HCT116 (cell line): ENCODE measurements around the gene MAP4K1. TPM values are rescaled to one million over a fixed set of nuclear protein-coding genes. Genes with fewer than 3 reads are reported as not detected.
"Not testable (repeated sequence)": the region's sequence is repeated elsewhere in the genome, so short reads cannot be mapped to it uniquely, and the experiment has no call there.

Experiments
- ATAC-seq: fragments of 200-7000 bp; cut with Tn5 transposase; 2 replicates; pipeline ENCODE4 v1.9.1; 2020; ENCODE audit warnings: mild to moderate bottlenecking, moderate library complexity
- BruUV-seq: library from RNA; stranded (reverse); fragments of 400-500 nt; replicated peaks from 2 replicates; lab custom pipeline; 2021; lab: Mats Ljungman, UMichigan
- CTCF ChIA-PET: fragments of 300-600 bp; sonication (Branson Sonifier 250); formaldehyde crosslinking; loops from one replicate; lab custom pipeline; 2021; ENCODE audit warnings: antibody characterized with exemption; lab: Charles Lee
- POLR2A ChIA-PET: fragments of 300-600, 350-600 bp; sonication (Branson Sonifier 250); formaldehyde crosslinking; loops from one replicate; lab custom pipeline; 2021; ENCODE audit warnings: antibody characterized with exemption; lab: Charles Lee
- RAD21 ChIA-PET, 2 experiments: fragments of 300-600 bp; sonication (Branson Sonifier 250); formaldehyde crosslinking; loops; one replicate each; lab custom pipeline; 2023; ENCODE audit warnings: low total read pairs in 2 of 2; ENCODE audit not compliant: uncharacterized antibody in 2 of 2, unreplicated experiment in 2 of 2, low non-redundant PET in 1 of 2; lab: Charles Lee
- DNase-seq: peaks from one replicate; pipeline ENCODE4 v3.0.0-alpha.2; 2010; ENCODE audit warnings: low read depth, low spot score
- H2AFZ ChIP-seq: fragments of 200-600 bp; shearing (Covaris generic), sonication (generic); 2 replicates; pipeline ENCODE4 v1.6.1; 2017; ENCODE audit warnings: low read depth, mixed run types, mixed read lengths, antibody characterized with exemption, low read length; ENCODE audit not compliant: poor library complexity, severe bottlenecking
- H3K27ac ChIP-seq: 2 replicates; pipeline ENCODE4 v1.5.1; 2012; ENCODE audit warnings: low read depth, low read length
- H3K27me3 ChIP-seq: fragments of 200-600 bp; sonication (generic); 2 replicates; pipeline ENCODE4 v1.6.1; 2016; ENCODE audit warnings: mixed run types, low read length, mixed read lengths; ENCODE audit not compliant: insufficient read depth
- H3K36me3 ChIP-seq, 2 experiments: fragments of 200-500 bp in 1 of 2; fragments of 200-600 bp in 1 of 2; sonication (Bioruptor generic) in 1 of 2; sonication (generic) in 1 of 2; 2 replicates each; pipeline versions ENCODE4 v1.5.1 to v1.6.1; 2014 to 2016; ENCODE audit warnings: low read length in 2 of 2, inconsistent platforms in 1 of 2, mixed read lengths in 1 of 2, mixed run types in 1 of 2; ENCODE audit not compliant: insufficient read depth in 2 of 2, control insufficient read depth in 1 of 2
- H3K4me1 ChIP-seq, 2 experiments: fragments of 200-600 bp in 1 of 2; sonication (generic) in 1 of 2; 2 replicates each; pipeline versions ENCODE4 v1.5.1 to v1.6.1; 2012 to 2017; ENCODE audit warnings: low read length in 2 of 2, inconsistent platforms in 1 of 2, mild to moderate bottlenecking in 1 of 2, mixed read lengths in 1 of 2, mixed run types in 1 of 2, moderate library complexity in 1 of 2; ENCODE audit not compliant: insufficient read depth in 2 of 2, control insufficient read depth in 1 of 2
- H3K4me2 ChIP-seq: fragments of 200-600 bp; sonication (generic); 2 replicates; pipeline ENCODE4 v1.6.1; 2017; ENCODE audit warnings: mixed run types, low read length, mixed read lengths
- H3K4me3 ChIP-seq, 2 experiments: fragments of 200-600 bp in 1 of 2; sonication (generic) in 1 of 2; replicated peaks in 1 of 2; 2 replicates each; pipeline ENCODE4 v1.5.1; 2011 to 2016; ENCODE audit warnings: low read length in 2 of 2, control low read depth in 1 of 2, low read depth in 1 of 2, mild to moderate bottlenecking in 1 of 2, mixed read lengths in 1 of 2, mixed run types in 1 of 2
- H3K79me2 ChIP-seq: fragments of 200-600 bp; sonication (generic); 2 replicates; pipeline ENCODE4 v1.6.1; 2017; ENCODE audit warnings: mild to moderate bottlenecking, mixed run types, low read length, moderate library complexity, mixed read lengths; ENCODE audit not compliant: insufficient read depth
- H3K9ac ChIP-seq: fragments of 200-600 bp; sonication (generic); 2 replicates; pipeline ENCODE4 v1.6.1; 2016; ENCODE audit warnings: low read length, mixed read lengths
- H3K9me2 ChIP-seq: fragments of 200-600 bp; sonication (generic), shearing (Covaris generic); 2 replicates; pipeline ENCODE4 v1.6.1; 2017; ENCODE audit warnings: mixed run types, mild to moderate bottlenecking, moderate library complexity; ENCODE audit not compliant: insufficient read depth
- H3K9me3 ChIP-seq, 2 experiments: fragments of 200-500 bp in 1 of 2; fragments of 200-600 bp in 1 of 2; sonication (Bioruptor generic) in 1 of 2; sonication (generic) in 1 of 2; 2 replicates each; pipeline ENCODE4 v1.6.1; 2014 to 2017; ENCODE audit warnings: low read length in 2 of 2, mixed read lengths in 2 of 2, inconsistent platforms in 1 of 2, low read depth in 1 of 2, mild to moderate bottlenecking in 1 of 2, mixed run types in 1 of 2, moderate library complexity in 1 of 2; ENCODE audit not compliant: control insufficient read depth in 1 of 2, insufficient read depth in 1 of 2
- H4K20me1 ChIP-seq: fragments of 200-600 bp; sonication (generic), shearing (Covaris generic); 2 replicates; pipeline ENCODE4 v1.6.1; 2017; ENCODE audit warnings: mixed run types, mild to moderate bottlenecking, moderate library complexity; ENCODE audit not compliant: insufficient read depth
- EZH2phosphoT487 ChIP-seq: fragments of 200-600 bp; IDR thresholded peaks from 2 replicates; pipeline ENCODE4 v1.6.1; 2018; ENCODE audit warnings: antibody characterized with exemption, borderline replicate concordance
- JUND ChIP-seq: IDR thresholded peaks from 2 replicates; pipeline ENCODE4 v1.6.1; 2012
- TCF7L2 ChIP-seq: IDR thresholded peaks from 2 replicates; pipeline ENCODE4 v1.7.0; 2011; ENCODE audit warnings: borderline replicate concordance, inconsistent platforms; ENCODE audit not compliant: insufficient read depth, insufficient read length; ENCODE audit errors: extremely low read depth
- ZFX ChIP-seq: fragments of 450-650 bp; IDR thresholded peaks from 2 replicates; pipeline ENCODE4 v1.6.1; 2017
- intact Hi-C: fragments of 100-400 bp; cut with micrococcal nuclease; formaldehyde crosslinking; loops from 2 replicates; pipeline ENCODE4 v1.10.0; 2022
- total RNA-seq: library from RNA; stranded (reverse); gene quantifications from one replicate; pipeline ENCODE4 v1.2.1, GENCODE V29; 2021; ENCODE audit not compliant: unreplicated experiment
- TF ChIP-seq, protein P1 (sequence below): IDR thresholded peaks from 2 replicates; pipeline ENCODE4 v1.6.1; 2011; ENCODE audit warnings: mild to moderate bottlenecking, low read length, moderate library complexity; ENCODE audit not compliant: insufficient replicate concordance; ENCODE audit errors: extremely low read depth

The MAP4K1 gene
- total RNA-seq, 1 experiment from 2014 or later, result 9.1 TPM

GRCh38 chr19:38583219-38583984 lies 34.4 kb downstream of the MAP4K1 start (continued):
- TF ChIP-seq, protein P1, sequence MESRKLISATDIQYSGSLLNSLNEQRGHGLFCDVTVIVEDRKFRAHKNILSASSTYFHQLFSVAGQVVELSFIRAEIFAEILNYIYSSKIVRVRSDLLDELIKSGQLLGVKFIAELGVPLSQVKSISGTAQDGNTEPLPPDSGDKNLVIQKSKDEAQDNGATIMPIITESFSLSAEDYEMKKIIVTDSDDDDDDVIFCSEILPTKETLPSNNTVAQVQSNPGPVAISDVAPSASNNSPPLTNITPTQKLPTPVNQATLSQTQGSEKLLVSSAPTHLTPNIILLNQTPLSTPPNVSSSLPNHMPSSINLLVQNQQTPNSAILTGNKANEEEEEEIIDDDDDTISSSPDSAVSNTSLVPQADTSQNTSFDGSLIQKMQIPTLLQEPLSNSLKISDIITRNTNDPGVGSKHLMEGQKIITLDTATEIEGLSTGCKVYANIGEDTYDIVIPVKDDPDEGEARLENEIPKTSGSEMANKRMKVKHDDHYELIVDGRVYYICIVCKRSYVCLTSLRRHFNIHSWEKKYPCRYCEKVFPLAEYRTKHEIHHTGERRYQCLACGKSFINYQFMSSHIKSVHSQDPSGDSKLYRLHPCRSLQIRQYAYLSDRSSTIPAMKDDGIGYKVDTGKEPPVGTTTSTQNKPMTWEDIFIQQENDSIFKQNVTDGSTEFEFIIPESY, result no peak
- TF ChIP-seq, all 23 proteins: peak for 0

- H3K27ac ChIP-seq, result no peak overlapping the region
Measured at GRCh38 chr19:38580080-38580479, 37.7 kb downstream of the MAP4K1 start.

GRCh38 chr19:38579304-38579703 lies 38.4 kb downstream of the MAP4K1 start:
- H3K9me2 ChIP-seq, H3K36me3 ChIP-seq, CTCF ChIA-PET, H4K20me1 ChIP-seq, H3K9ac ChIP-seq, H3K4me2 ChIP-seq, BruUV-seq, ATAC-seq, intact Hi-C loops, H3K4me1 ChIP-seq, H3K9me3 ChIP-seq, RAD21 ChIA-PET, H3K4me3 ChIP-seq, H3K27me3 ChIP-seq, H3K79me2 ChIP-seq, H2AFZ ChIP-seq, H3K27ac ChIP-seq, POLR2A ChIA-PET, DNase-seq: not testable (repeated sequence)

More at GRCh38 chr19:38580080-38580479, 37.7 kb downstream of the MAP4K1 start:
- no peak for ATAC-seq
- Histone ChIP-seq H3K9me2 (no peaks in the 10 kb centered on the region), H3K79me2 (no peaks in the 10 kb centered on the region), H3K4me1 (no peaks in the 10 kb centered on the region), H4K20me1 (no peaks in the 10 kb centered on the region), H3K27me3 (no peaks in the 10 kb centered on the region), H3K36me3 (no peaks in the 10 kb centered on the region), H3K4me2 (no peak overlapping the region), H3K9ac (no peak overlapping the region), H3K4me3 (no peak overlapping the region), H3K9me3 (no peaks in the 10 kb centered on the region), H2AFZ (no peak overlapping the region)
- ChIA-PET CTCF (no interaction called here), POLR2A (no interaction called here), RAD21 (no interaction called here)
- TF ChIP-seq TCF7L2 (no peak), EZH2phosphoT487 (no peak), JUND (no peak), ZFX (no peak)
- no peak for DNase-seq
- no TSS peak for BruUV-seq
- intact Hi-C loops, result no loop called here
